Endothelial cell (in vitro differentiated cells): Measurements from ENCODE around the gene CIPC. TPM values are rescaled to one million over a fixed set of nuclear protein-coding genes. Genes with fewer than 3 reads are reported as not detected.

Experiments
- DNase-seq: peaks from one replicate; pipeline ENCODE4 v3.0.0; 2021; ENCODE audit warnings: low spot score
- H3K27ac Mint-ChIP-seq: one replicate; pipeline ENCODE4 v1.8.0; 2021; ENCODE audit warnings: mixed read lengths, inconsistent platforms; ENCODE audit not compliant: unreplicated experiment
- H3K27me3 Mint-ChIP-seq: one replicate; pipeline ENCODE4 v1.8.0; 2021; ENCODE audit warnings: mild to moderate bottlenecking, moderate library complexity, mixed read lengths, inconsistent platforms; ENCODE audit not compliant: unreplicated experiment
- H3K36me3 Mint-ChIP-seq: one replicate; pipeline ENCODE4 v1.8.0; 2021; ENCODE audit warnings: mild to moderate bottlenecking, low read depth, mixed read lengths, inconsistent platforms; ENCODE audit not compliant: unreplicated experiment
- H3K4me1 Mint-ChIP-seq: one replicate; pipeline ENCODE4 v1.8.0; 2021; ENCODE audit warnings: mild to moderate bottlenecking, mixed read lengths, inconsistent platforms; ENCODE audit not compliant: unreplicated experiment
- H3K4me3 Mint-ChIP-seq: one replicate; pipeline ENCODE4 v1.8.0; 2021; ENCODE audit warnings: mild to moderate bottlenecking, mixed read lengths, inconsistent platforms; ENCODE audit not compliant: unreplicated experiment
- H3K9me3 Mint-ChIP-seq: one replicate; pipeline ENCODE4 v1.8.0; 2021; ENCODE audit warnings: mixed read lengths, inconsistent platforms; ENCODE audit not compliant: unreplicated experiment
- total RNA-seq: library from RNA; stranded (reverse); fragmentation: NEBNext Ultra II Directional; extraction: Animal tissue kit (Norgen Biotek cat#: 25700); gene quantifications from one replicate; pipeline ENCODE4 v1.2.1, GENCODE V29; 2021; ENCODE audit not compliant: unreplicated experiment
- TF ChIP-seq, protein P1 (sequence below): fragments of 200-600 bp; sonication (generic); IDR thresholded peaks from one replicate; pipeline ENCODE4 v1.5.0; 2021; ENCODE audit warnings: antibody characterized with exemption; ENCODE audit not compliant: unreplicated experiment

The CIPC gene
- total RNA-seq, 1 donor from 2014 or later = 42.4 TPM

DNA sequence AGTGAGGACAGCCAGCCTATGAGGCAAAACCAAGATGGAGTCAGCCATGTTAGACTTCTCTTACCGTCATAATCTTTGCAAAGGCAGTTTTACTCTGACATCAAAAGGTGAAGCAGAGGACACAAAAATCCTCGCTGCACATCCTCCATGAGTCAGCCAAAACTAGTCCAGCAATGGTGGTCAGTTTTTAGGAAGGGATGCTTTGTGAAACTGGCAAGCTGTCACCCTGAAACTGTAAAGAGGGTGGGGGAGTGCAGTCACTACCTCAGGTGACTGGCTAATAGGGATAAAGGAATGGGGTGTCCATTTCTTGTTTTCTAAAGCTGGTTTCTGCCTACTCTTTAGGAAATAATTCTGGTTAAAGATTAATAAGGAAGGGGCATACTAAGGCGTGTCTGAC, 5.4 kb upstream of the CIPC start:
- H3K27ac Mint-ChIP-seq = no peak overlapping the region
- DNase-seq = no peak
- H3K4me1 Mint-ChIP-seq = peaks cover 13% of the 10 kb centered on the region
- H3K36me3 Mint-ChIP-seq = no peaks in the 10 kb centered on the region
- H3K4me3 Mint-ChIP-seq = no peak overlapping the region
- peaks cover 3% of the 10 kb centered on the region for H3K27me3 Mint-ChIP-seq
- H3K9me3 Mint-ChIP-seq = no peaks in the 10 kb centered on the region
- TF ChIP-seq, protein P1, sequence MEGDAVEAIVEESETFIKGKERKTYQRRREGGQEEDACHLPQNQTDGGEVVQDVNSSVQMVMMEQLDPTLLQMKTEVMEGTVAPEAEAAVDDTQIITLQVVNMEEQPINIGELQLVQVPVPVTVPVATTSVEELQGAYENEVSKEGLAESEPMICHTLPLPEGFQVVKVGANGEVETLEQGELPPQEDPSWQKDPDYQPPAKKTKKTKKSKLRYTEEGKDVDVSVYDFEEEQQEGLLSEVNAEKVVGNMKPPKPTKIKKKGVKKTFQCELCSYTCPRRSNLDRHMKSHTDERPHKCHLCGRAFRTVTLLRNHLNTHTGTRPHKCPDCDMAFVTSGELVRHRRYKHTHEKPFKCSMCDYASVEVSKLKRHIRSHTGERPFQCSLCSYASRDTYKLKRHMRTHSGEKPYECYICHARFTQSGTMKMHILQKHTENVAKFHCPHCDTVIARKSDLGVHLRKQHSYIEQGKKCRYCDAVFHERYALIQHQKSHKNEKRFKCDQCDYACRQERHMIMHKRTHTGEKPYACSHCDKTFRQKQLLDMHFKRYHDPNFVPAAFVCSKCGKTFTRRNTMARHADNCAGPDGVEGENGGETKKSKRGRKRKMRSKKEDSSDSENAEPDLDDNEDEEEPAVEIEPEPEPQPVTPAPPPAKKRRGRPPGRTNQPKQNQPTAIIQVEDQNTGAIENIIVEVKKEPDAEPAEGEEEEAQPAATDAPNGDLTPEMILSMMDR = no peak

DNA sequence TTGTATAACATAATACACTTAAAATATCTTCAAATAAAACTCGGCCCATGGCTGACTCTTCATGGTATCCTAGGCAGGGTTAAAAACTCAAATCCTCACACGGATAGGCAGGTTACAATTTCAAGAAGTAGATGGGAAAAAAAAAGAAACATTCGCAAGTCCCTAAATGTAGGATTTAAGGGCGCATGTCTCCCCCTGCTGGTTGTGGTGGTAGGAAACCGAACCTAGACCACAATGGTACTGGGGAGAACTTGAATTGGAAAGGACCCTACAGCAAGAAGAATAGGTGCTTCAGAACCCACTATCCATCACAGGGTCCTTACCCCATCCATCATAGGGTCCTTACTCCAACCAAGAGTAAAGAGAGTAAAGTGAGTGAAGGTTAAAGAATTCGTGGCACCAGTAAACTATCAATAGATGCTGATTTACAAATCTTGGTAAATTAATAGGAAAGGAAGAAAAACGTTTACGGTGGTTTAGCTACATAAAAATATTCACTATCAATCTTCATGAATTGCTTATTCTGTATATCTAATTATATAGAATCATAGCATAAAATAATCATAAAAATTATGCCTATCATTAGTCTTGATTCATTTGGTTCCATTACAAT, 3.3 kb upstream of the CIPC start:
- H3K27me3 Mint-ChIP-seq = peaks cover 13% of the 10 kb centered on the region
- no peaks in the 10 kb centered on the region for H3K9me3 Mint-ChIP-seq
- no peak overlapping the region for H3K4me3 Mint-ChIP-seq
- peak; percentile 80 for DNase-seq
- H3K27ac Mint-ChIP-seq = no peak overlapping the region
- peaks cover 22% of the 10 kb centered on the region for H3K4me1 Mint-ChIP-seq
- TF ChIP-seq, protein P1 = peak; percentile 75
- no peaks in the 10 kb centered on the region for H3K36me3 Mint-ChIP-seq

DNA sequence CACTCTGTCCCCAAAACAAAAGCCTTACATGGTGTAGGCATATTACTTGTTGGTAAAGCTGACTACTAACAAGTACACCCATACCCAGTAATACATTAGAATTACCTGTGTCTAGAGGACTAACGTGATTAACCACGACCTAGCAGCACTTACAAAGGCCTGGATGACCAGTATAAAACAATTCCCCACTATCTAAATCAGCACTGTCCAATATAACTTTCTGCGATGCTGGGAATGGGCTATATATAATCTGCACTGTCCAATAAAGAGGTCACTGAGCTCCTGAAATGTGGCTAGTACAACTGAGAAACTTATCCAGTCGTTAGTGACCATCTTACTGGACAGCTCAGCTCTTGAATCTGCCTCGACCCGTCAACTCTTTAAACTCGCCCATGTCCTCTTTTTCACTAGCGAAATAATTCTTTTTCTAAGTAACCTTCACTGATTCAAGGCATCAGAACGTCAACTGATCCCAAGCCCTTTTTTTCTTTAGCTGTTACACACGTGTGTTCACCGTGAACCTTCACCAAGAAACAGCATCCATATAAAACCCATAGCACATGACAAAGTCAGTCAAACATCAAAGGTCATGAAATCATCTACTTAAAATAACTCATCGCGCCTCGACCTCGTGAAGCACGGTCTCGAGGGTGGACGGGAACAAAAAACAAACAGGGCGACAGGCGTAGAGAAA, 905 bp upstream of the CIPC start:
- H3K9me3 Mint-ChIP-seq = no peaks in the 10 kb centered on the region
- H3K4me1 Mint-ChIP-seq = peaks cover 42% of the 10 kb centered on the region
- H3K27ac Mint-ChIP-seq = peak overlapping the region; percentile 97
- peaks cover 16% of the 10 kb centered on the region for H3K27me3 Mint-ChIP-seq
- no peak for DNase-seq
- no peaks in the 10 kb centered on the region for H3K36me3 Mint-ChIP-seq
- TF ChIP-seq, protein P1 = no peak
- H3K4me3 Mint-ChIP-seq = peak overlapping the region; percentile 94

DNA sequence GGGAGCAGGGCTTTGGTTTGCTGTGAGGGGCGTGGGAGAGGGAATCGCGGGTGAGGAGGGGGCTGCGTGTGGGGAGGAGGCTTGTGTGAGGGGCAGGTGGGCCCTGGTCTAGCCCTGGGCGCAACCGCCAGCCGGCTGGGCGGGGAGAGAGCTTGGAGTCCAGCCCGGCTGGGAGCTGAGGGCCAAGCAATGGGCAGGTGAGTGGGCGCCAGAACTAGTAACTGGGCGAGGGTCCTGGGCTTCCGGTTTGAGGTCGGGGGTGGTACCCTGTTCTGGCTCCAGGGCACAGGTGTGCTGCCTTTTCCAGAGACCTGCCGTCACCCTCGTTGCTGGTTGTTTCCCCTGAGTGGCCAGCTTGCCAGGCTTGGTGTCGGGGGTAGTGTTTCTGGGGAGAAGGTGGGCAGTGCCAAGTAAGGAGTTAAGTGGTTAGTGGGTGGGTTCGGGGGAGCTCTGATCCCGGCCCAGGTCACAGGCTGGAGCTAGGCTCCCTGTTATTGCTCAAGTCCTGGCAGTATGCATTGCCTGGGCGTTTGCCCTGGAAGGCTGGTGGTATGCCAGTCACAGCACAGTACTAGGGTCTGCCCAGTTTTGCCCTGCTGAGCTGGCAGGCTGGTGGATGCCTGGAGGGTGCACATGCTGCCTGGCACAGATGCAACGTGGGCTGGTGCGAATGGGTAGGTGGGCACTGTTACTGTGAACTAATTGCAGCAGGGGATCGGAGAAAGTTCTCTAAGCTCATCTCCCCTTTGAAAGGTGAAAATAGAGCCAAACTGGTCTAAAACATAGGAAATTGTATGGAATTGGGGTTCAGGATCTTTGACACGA, 683 bp downstream of the CIPC start:
- TF ChIP-seq, protein P1 = no peak
- peak; percentile 25 for DNase-seq
- no peaks in the 10 kb centered on the region for H3K36me3 Mint-ChIP-seq
- H3K27ac Mint-ChIP-seq = peak overlapping the region; percentile 96
- H3K9me3 Mint-ChIP-seq = no peaks in the 10 kb centered on the region
- H3K4me1 Mint-ChIP-seq = peaks cover 57% of the 10 kb centered on the region
- H3K27me3 Mint-ChIP-seq = peaks cover 16% of the 10 kb centered on the region
- H3K4me3 Mint-ChIP-seq = peak overlapping the region; percentile 94
